Stimulated activated CD4-positive, alpha-beta T cell treated with anti-CD3 and anti-CD28 coated beads, Interleukin-1b, Interleukin-23, amount 100 ng/mL, for 48 hours (primary cell): ENCODE data around the gene NEXN.

Source experiments
- DNase-seq: peaks from one replicate; pipeline ENCODE4 v3.0.0-alpha.2; 2020

NEXN gene

GRCh38 chr1:77888081-77888780 is at the start of gene NEXN:
NEXN (plus strand) TSS chr1:77888624; CDS start chr1:77916107, 27,483 bp downstream.
- no peak for DNase-seq

- DNase-seq: no peak
Observed at GRCh38 chr1:77841574-77841973, 46.9 kb upstream of the NEXN start.

- DNase-seq: no peak
Observed at GRCh38 chr1:77845951-77846350, 42.5 kb upstream of the NEXN start.

- DNase-seq: no peak
Observed at GRCh38 chr1:77846966-77847365, 41.5 kb upstream of the NEXN start.

GRCh38 chr1:77847621-77848080 is 40.8 kb upstream of the NEXN start:
- DNase-seq: no peak

- no peak for DNase-seq
Observed at GRCh38 chr1:77850082-77850481, 38.3 kb upstream of the NEXN start.

GRCh38 chr1:77857552-77857951 is 30.9 kb upstream of the NEXN start:
- DNase-seq: no peak

GRCh38 chr1:77858725-77859124 is 29.7 kb upstream of the NEXN start:
- DNase-seq: no peak

GRCh38 chr1:77859248-77859647 is 29.2 kb upstream of the NEXN start:
- no peak for DNase-seq

- DNase-seq: no peak
Observed at GRCh38 chr1:77866296-77866695, 22.1 kb upstream of the NEXN start.

- no peak for DNase-seq
Observed at GRCh38 chr1:77872645-77873044, 15.8 kb upstream of the NEXN start.

- no peak for DNase-seq
Observed at GRCh38 chr1:77873461-77873860, 15.0 kb upstream of the NEXN start.

- no peak for DNase-seq
Observed at GRCh38 chr1:77874804-77875445, 13.5 kb upstream of the NEXN start.

- no peak for DNase-seq
Observed at GRCh38 chr1:77876884-77877283, 11.5 kb upstream of the NEXN start.

GRCh38 chr1:77881061-77881460 is 7.4 kb upstream of the NEXN start:
- DNase-seq: no peak

GRCh38 chr1:77882411-77882810 is 6.0 kb upstream of the NEXN start:
- DNase-seq: no peak

- peak; percentile 5 for DNase-seq
Observed at GRCh38 chr1:77888781-77889642, 588 bp downstream of the NEXN start.

- DNase-seq: no peak
Observed at GRCh38 chr1:77889671-77890070, 1.2 kb downstream of the NEXN start.

- DNase-seq: no peak
Observed at GRCh38 chr1:77891200-77891599, 2.8 kb downstream of the NEXN start.

GRCh38 chr1:77899647-77900320 is 11.4 kb downstream of the NEXN start:
- no peak for DNase-seq

GRCh38 chr1:77900687-77901293 is 12.4 kb downstream of the NEXN start:
- DNase-seq: no peak

- no peak for DNase-seq
Observed at GRCh38 chr1:77905603-77906002, 17.2 kb downstream of the NEXN start.
